ENCODE results near the gene SNX32.

Gene SNX32

DNA sequence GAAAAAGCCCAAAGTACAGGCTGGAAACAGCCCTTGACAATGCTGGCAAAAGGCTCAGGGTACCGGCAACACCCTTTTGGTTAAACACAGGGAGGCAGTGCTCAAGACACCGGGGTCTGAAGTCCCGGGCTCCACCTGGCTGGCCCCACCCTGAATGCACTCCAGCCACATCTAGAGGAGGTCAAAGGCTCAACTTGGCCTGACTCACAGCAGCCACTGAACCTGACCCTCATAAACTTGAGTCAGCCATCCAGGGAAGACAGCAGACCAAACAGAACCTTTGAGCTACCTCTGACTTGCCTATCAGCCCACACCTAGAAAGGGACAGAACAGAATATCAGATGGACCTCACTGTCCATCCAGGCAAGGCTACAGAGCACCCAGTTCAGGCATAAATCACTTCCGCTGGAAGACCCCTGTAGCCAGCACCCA is 20.4 kb downstream of the SNX32 start:
- WGBS, result 98% methylated on average over 4 of the region's 4 CpGs
- no peak overlapping the region for H3K14ac ChIP-seq (ENCODE audit: low read length in 2 of 2)
- peaks cover 5% of the 10 kb centered on the region for H3K79me1 ChIP-seq (replicated peaks; ENCODE audit: low read length, poor library complexity, severe bottlenecking)
- no peak overlapping the region for H3K27ac ChIP-seq (ENCODE audit: low read length, poor library complexity, severe bottlenecking)
- H2BK120ac ChIP-seq (ENCODE audit: low read depth, low read length), result no peak overlapping the region
- H3K9ac ChIP-seq (ENCODE audit: low read length), result peak overlapping the region; percentile 94
- no peak overlapping the region for H2AK5ac ChIP-seq (ENCODE audit: low read length, severe bottlenecking)
- no peak overlapping the region for H4K8ac ChIP-seq (ENCODE audit: low read length)
- no peaks in the 10 kb centered on the region for H3K27me3 ChIP-seq (ENCODE audit: control insufficient read depth in 1 of 2, insufficient read depth in 1 of 2, low read length in 2 of 2)
- peaks cover 29% of the 10 kb centered on the region for H3K4me1 ChIP-seq (ENCODE audit: control insufficient read depth, insufficient read depth, low read depth, low read length)
- H3K4me2 ChIP-seq (ENCODE audit: low read length, poor library complexity, severe bottlenecking), result no peak overlapping the region
- DNase-seq, result no peak
- peaks cover 57 to 63% of the 10 kb centered on the region in 2 experiments for H3K36me3 ChIP-seq (ENCODE audit: control insufficient read depth in 1 of 2, insufficient read depth in 2 of 2, low read depth in 1 of 2, low read length in 2 of 2)
- no peak overlapping the region for H3K23ac ChIP-seq (ENCODE audit: low read length in 2 of 2)
- no peak overlapping the region for H2BK15ac ChIP-seq (ENCODE audit: low read depth, poor library complexity, severe bottlenecking)
- H3K4ac ChIP-seq (ENCODE audit: low read depth in 1 of 2, low read length in 2 of 2), result no peak overlapping the region
- H2AFZ ChIP-seq (ENCODE audit: low read depth, low read length), result no peak overlapping the region
- no peak overlapping the region for H2BK12ac ChIP-seq (ENCODE audit: low read length in 2 of 2)
- no peak overlapping the region for H3K4me3 ChIP-seq (ENCODE audit: insufficient read depth in 1 of 2, low read depth in 1 of 2, low read length in 2 of 2)
- no peak overlapping the region for H2BK5ac ChIP-seq (ENCODE audit: low read depth, low read length, poor library complexity, severe bottlenecking)
- H4K91ac ChIP-seq (ENCODE audit: low read length), result no peak overlapping the region
- H3K9me3 ChIP-seq (ENCODE audit: control insufficient read depth, low read length), result peaks cover 5% of the 10 kb centered on the region
- H3K18ac ChIP-seq (ENCODE audit: low read depth in 1 of 2, low read length in 2 of 2), result no peak overlapping the region

DNA sequence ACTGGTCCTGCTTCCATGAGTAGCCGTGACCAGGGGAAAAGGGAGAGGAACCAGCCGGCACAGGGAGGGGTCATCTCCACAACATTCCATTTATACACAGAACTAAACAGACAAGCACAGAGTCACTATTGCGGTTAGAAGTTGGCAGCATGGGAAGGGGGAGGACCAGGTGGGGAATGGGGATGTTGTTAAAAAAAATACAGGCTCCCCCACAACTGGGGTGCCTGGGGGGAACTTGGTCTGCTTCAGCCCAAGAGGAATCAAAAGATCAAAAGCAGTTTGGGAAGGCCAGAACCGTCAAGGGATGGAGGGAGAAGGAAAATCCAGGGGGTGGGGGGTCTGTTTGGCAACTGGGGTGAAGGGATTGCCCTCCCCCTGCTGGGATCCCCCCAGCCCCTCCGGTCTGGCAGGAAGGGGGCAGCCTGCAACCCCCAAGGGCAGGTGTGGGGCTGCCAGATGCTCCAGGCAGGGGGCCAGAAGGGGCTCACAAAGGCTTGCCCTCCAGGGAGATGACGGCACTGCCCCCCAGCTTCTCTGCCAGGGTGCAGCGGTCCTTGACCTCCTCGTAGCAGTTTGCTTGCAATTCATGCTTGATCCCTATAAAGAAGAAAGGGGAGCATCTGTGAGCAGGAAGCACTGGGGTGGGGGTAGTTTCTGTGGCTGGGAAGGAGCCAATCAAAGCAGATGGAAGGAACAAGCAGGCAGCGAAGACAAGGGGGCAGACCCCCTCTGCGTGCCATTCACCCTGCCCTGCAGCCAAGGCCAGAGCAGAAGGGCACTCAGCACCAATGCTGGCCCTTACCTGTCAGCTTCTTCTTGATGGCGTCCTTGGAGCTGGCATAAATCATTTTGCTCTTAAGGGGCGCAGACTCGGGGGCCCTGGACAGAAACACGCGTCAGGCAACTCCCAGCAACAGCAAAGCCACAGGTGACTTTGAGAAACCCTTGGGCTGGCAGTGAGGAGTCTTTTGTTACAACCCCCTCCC is 21.4 kb downstream of the SNX32 start:
- no peak overlapping the region for H3K14ac ChIP-seq (ENCODE audit: low read length in 2 of 2)
- no peak overlapping the region for H3K18ac ChIP-seq (ENCODE audit: low read depth in 1 of 2, low read length in 2 of 2)
- H3K23ac ChIP-seq (ENCODE audit: low read length in 2 of 2), result no peak overlapping the region
- H3K4me1 ChIP-seq (ENCODE audit: control insufficient read depth, insufficient read depth, low read depth, low read length), result peaks cover 31% of the 10 kb centered on the region
- H3K4ac ChIP-seq (ENCODE audit: low read depth in 1 of 2, low read length in 2 of 2), result no peak overlapping the region
- no peak overlapping the region for H2AFZ ChIP-seq (ENCODE audit: low read depth, low read length)
- H2BK15ac ChIP-seq (ENCODE audit: low read depth, poor library complexity, severe bottlenecking), result no peak overlapping the region
- peak overlapping the region; percentile 94 for H3K9ac ChIP-seq (ENCODE audit: low read length)
- no peak overlapping the region for H4K8ac ChIP-seq (ENCODE audit: low read length)
- no peak overlapping the region for H2AK5ac ChIP-seq (ENCODE audit: low read length, severe bottlenecking)
- peaks cover 57 to 61% of the 10 kb centered on the region in 2 experiments for H3K36me3 ChIP-seq (ENCODE audit: control insufficient read depth in 1 of 2, insufficient read depth in 2 of 2, low read depth in 1 of 2, low read length in 2 of 2)
- no peak for DNase-seq
- H2BK12ac ChIP-seq (ENCODE audit: low read length in 2 of 2), result no peak overlapping the region
- H3K27ac ChIP-seq (ENCODE audit: low read length, poor library complexity, severe bottlenecking), result no peak overlapping the region
- peaks cover 5% of the 10 kb centered on the region for H3K79me1 ChIP-seq (replicated peaks; ENCODE audit: low read length, poor library complexity, severe bottlenecking)
- peak overlapping the region in 1 of 2 experiments; percentile 94 for H3K4me3 ChIP-seq (ENCODE audit: insufficient read depth in 1 of 2, low read depth in 1 of 2, low read length in 2 of 2)
- H3K9me3 ChIP-seq (ENCODE audit: control insufficient read depth, low read length), result peaks cover 5% of the 10 kb centered on the region
- no peak overlapping the region for H2BK120ac ChIP-seq (ENCODE audit: low read depth, low read length)
- peak overlapping the region; percentile 8 for H3K4me2 ChIP-seq (ENCODE audit: low read length, poor library complexity, severe bottlenecking)
- no peak overlapping the region for H2BK5ac ChIP-seq (ENCODE audit: low read depth, low read length, poor library complexity, severe bottlenecking)
- H3K27me3 ChIP-seq (ENCODE audit: control insufficient read depth in 1 of 2, insufficient read depth in 1 of 2, low read length in 2 of 2), result no peaks in the 10 kb centered on the region
- H4K91ac ChIP-seq (ENCODE audit: low read length), result no peak overlapping the region
- WGBS, result 95% methylated on average over 13 of the region's 15 CpGs

DNA sequence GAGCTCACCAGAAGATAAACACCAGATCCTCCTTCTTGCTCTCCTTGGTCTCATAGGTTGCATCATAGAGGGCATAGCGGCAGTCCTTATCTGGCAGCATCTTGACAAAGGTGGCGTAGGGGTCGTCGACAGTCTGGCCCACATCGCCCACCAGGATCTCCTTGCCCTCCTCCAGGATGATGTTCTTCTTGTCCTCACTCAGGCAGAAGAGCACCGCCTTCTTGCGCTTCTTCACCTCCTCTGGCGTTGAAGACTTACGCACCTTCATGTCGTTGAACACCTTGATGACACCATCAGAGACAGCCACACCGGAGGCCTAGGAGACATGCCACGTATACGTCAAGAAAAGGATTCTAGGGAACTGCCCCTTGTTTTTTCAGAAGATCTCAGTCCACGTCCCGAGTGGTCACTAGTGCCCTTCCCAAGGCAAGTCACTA is 22.2 kb downstream of the SNX32 start:
- no peak overlapping the region for H2BK12ac ChIP-seq (ENCODE audit: low read length in 2 of 2)
- H3K23ac ChIP-seq (ENCODE audit: low read length in 2 of 2), result no peak overlapping the region
- peaks cover 5% of the 10 kb centered on the region for H3K9me3 ChIP-seq (ENCODE audit: control insufficient read depth, low read length)
- H3K18ac ChIP-seq (ENCODE audit: low read depth in 1 of 2, low read length in 2 of 2), result no peak overlapping the region
- H3K4me2 ChIP-seq (ENCODE audit: low read length, poor library complexity, severe bottlenecking), result peak overlapping the region; percentile 64
- no peak overlapping the region for H2AFZ ChIP-seq (ENCODE audit: low read depth, low read length)
- no peak overlapping the region for H3K27ac ChIP-seq (ENCODE audit: low read length, poor library complexity, severe bottlenecking)
- H2BK120ac ChIP-seq (ENCODE audit: low read depth, low read length), result no peak overlapping the region
- H3K36me3 ChIP-seq (ENCODE audit: control insufficient read depth in 1 of 2, insufficient read depth in 2 of 2, low read depth in 1 of 2, low read length in 2 of 2), result peaks cover 53 to 55% of the 10 kb centered on the region in 2 experiments
- 95% methylated on average over 15 of the region's 15 CpGs for WGBS
- no peak overlapping the region for H2BK5ac ChIP-seq (ENCODE audit: low read depth, low read length, poor library complexity, severe bottlenecking)
- H4K91ac ChIP-seq (ENCODE audit: low read length), result no peak overlapping the region
- no peak overlapping the region for H2AK5ac ChIP-seq (ENCODE audit: low read length, severe bottlenecking)
- no peak for DNase-seq
- peak overlapping the region in 1 of 2 experiments; percentile 94 for H3K4me3 ChIP-seq (ENCODE audit: insufficient read depth in 1 of 2, low read depth in 1 of 2, low read length in 2 of 2)
- H3K4ac ChIP-seq (ENCODE audit: low read depth in 1 of 2, low read length in 2 of 2), result no peak overlapping the region
- no peak overlapping the region for H2BK15ac ChIP-seq (ENCODE audit: low read depth, poor library complexity, severe bottlenecking)
- H4K8ac ChIP-seq (ENCODE audit: low read length), result no peak overlapping the region
- peaks cover under 1% of the 10 kb centered on the region for H3K79me1 ChIP-seq (replicated peaks; ENCODE audit: low read length, poor library complexity, severe bottlenecking)
- no peaks in the 10 kb centered on the region for H3K27me3 ChIP-seq (ENCODE audit: control insufficient read depth in 1 of 2, insufficient read depth in 1 of 2, low read length in 2 of 2)
- H3K14ac ChIP-seq (ENCODE audit: low read length in 2 of 2), result no peak overlapping the region
- H3K9ac ChIP-seq (ENCODE audit: low read length), result peak overlapping the region; percentile 94
- peaks cover 31% of the 10 kb centered on the region for H3K4me1 ChIP-seq (ENCODE audit: control insufficient read depth, insufficient read depth, low read depth, low read length)
